GM12892 (cell line): ENCODE data around the gene DNAJC25. TPM values are rescaled to one million over a fixed set of nuclear protein-coding genes. Genes with fewer than 3 reads are reported as not detected.

Source experiments
- DNase-seq: peaks from one replicate; pipeline ENCODE4 v3.0.0; 2011; ENCODE audit not compliant: insufficient read length
- FAIRE-seq: peaks from 2 replicates; lab custom pipeline; 2011; peaks lifted over from hg19 to GRCh38; lab: Jason Lieb, UNC
- POLR2A ChIP-seq: IDR thresholded peaks from 2 replicates; pipeline ENCODE4 v1.6.1; 2011; ENCODE audit warnings: low read depth, low read length, control low read depth
- POLR2AphosphoS5 ChIP-seq: IDR thresholded peaks from 2 replicates; pipeline ENCODE4 v1.6.1; 2011; ENCODE audit warnings: low read depth, low read length, control low read depth
- TAF1 ChIP-seq: IDR thresholded peaks from 2 replicates; pipeline ENCODE4 v1.6.1; 2011; ENCODE audit warnings: low read depth, mild to moderate bottlenecking, control low read depth, low read length, borderline replicate concordance
- polyA plus RNA-seq: library from polyadenylated mRNA; unstranded; fragments of >200 nt; gene quantifications from one replicate; pipeline ENCODE4 v1.2.1, GENCODE V29; 2012; ENCODE audit warnings: missing spikeins, inconsistent platforms; ENCODE audit not compliant: missing spikeins

DNAJC25 gene
- polyA plus RNA-seq, result 6.1 TPM

DNA sequence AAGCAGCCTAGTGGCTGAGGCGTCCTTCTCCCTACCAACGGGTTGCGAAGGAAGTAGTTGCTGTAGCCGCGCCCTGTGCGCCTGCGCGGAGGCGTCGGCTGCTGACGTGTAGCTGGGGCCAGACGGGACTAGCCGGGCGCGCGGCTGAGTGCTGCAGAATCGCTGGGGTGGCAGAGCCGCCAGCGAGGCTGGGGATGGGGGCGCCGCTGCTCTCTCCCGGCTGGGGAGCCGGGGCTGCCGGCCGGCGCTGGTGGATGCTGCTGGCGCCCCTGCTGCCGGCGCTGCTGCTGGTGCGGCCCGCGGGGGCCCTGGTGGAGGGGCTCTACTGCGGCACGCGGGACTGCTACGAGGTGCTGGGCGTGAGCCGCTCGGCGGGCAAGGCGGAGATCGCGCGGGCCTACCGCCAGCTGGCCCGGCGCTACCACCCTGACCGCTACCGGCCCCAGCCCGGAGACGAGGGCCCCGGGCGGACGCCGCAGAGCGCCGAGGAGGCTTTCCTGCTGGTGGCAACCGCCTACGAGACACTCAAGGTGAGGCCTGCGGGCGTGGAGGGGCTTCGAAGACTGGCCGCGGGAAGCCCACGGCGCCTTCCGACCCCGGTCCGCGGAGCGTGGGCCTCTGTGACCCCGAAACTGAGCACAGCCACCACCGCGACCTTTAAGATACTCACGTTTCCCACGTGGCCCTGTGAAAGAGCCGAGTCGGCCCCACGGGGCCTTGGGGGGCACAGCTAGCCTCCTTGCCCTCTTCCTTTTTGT is at the start of gene DNAJC25:
Gene DNAJC25, plus strand, starts transcription at position 121 of the 758 bp plus-strand sequence. Its CDS starts 74 bp downstream, at position 195.
- peak; percentile 87 for TF ChIP-seq TAF1
- peak; percentile 96 for TF ChIP-seq POLR2AphosphoS5
- TF ChIP-seq POLR2A, result peak; percentile 100
- FAIRE-seq (peak; percentile 100), DNase-seq (peak; percentile 98)

DNA sequence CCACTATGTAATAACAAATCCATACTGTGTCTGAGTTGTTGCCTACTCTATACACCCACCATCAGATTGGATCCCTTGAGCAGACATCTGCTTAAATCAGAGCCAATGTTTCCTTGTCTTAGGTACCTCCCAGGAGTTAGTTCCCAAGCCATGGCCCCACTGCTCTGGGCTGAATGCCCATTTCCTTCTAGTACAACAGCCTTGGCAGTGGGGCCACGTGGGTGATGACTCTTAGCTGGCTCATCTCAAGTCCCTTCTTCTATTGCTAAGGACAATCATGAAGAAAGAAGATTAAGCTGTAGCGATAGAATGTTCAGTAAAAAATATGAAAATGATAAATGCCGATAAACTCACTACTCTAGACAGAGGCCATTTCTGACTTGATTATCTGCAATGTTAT is 48.2 kb upstream of the DNAJC25 start:
- DNase-seq (no peak), FAIRE-seq (no peak)

DNA sequence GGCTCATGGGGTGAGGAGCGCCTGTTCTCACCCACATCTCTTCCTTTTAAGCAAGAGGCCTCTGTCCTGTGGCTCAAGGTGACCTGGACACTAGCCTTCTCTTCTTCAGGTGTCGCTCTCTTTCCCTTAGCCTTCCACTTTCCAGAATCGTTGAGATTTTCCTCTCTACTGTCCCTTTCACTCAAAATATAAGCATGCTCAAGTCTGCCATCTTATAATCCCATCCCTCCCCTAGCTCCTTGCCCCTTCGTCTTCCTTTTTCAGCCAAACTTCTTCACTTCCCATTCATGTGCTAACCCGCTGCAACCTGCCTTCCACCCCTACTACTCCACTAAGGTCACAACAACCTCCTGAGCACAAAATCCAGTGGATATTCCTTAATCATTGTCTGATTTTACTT is 44.8 kb upstream of the DNAJC25 start:
- FAIRE-seq, result no peak
- no peak for DNase-seq
- TF ChIP-seq POLR2A (no peak), POLR2AphosphoS5 (no peak), TAF1 (no peak)

More for the DNA sequence above, 48.2 kb upstream of the DNAJC25 start:
- no peak for TF ChIP-seq POLR2A
- TF ChIP-seq POLR2AphosphoS5, result no peak
- TF ChIP-seq TAF1, result no peak

DNA sequence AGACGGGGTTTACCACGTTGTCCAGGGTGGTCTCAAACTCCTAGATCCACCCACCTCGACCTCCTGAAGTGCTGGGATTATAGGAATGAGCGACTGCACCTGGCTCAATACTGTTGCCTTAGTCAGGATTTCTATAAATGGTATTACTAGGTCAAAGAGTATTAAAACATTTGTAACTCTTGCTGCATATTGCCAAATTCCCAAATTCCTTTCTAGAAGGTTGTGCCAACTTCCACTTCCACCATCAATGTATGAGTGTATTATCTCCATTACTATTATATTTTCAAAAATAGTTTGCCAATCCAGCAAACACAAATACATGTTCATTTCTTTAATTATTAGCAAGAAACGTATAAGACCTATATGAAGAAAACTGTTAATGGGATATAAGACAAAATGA is 42.3 kb upstream of the DNAJC25 start:
- DNase-seq (no peak), FAIRE-seq (no peak)
- TF ChIP-seq POLR2AphosphoS5, result no peak
- TF ChIP-seq POLR2A, result no peak
- no peak for TF ChIP-seq TAF1

DNA sequence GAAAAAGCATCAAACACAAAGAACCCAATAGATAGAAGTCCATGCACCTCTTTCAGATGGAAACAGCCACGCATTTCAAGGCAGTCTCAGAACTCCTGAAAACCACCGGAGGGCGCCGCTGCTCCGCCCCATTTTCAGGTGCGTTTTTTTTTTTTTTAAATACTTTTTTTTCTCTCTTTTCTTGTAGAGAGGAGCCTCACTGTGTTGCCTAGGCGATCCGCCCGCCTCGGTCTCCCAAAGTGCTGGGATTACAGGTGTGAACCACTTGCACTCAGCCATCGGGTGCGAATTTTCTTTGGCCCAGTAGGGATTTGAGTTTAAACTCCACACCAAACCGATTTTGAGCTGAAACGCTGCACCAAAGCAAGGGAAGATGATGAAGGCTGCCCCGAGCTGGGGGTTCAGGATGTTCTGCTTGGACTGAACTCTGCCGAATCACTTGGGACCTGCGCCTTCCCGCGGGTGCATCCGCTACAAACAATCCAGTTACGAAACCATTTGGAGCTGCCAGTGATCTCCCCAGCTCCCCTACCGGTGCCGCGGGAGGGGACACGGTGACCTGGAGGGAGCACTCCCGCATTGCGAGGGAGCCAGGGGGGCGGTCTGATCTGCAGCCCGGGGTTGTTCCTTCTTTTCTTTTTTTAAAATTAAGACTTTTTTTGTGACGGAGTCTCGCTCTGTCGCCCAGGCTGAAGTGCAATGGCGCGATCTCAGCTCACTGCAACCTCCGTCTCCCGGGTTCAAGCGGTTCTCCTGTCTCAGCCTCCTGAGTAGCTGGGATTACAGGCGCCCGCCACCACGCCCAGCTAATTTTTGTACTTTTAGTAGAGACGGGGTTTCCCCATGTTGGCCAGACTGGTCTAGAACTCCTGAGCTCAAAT is 33.0 kb upstream of the DNAJC25 start:
- TF ChIP-seq TAF1, result no peak
- no peak for TF ChIP-seq POLR2A
- TF ChIP-seq POLR2AphosphoS5, result no peak
- FAIRE-seq (no peak), DNase-seq (peak; percentile 32)

DNA sequence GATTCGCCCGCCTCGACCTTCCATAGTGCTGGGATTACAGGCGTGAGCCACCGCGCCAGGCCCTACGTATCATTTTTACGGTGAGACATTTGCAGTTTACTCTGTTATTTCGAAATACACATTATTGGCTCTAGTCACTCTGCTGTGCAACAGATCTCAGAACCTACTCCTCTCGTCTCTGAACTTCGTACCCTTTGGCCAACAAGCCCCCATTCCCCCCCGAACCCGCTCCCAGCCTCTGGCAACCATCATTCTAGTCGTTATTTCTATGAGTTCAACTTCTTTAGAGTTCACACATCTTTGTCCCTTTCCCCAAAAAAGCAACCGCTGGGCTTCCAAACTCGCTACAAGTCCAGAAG is 32.4 kb upstream of the DNAJC25 start:
- DNase-seq (no peak), FAIRE-seq (no peak)
- no peak for TF ChIP-seq POLR2A
- TF ChIP-seq TAF1, result no peak
- TF ChIP-seq POLR2AphosphoS5, result no peak

DNA sequence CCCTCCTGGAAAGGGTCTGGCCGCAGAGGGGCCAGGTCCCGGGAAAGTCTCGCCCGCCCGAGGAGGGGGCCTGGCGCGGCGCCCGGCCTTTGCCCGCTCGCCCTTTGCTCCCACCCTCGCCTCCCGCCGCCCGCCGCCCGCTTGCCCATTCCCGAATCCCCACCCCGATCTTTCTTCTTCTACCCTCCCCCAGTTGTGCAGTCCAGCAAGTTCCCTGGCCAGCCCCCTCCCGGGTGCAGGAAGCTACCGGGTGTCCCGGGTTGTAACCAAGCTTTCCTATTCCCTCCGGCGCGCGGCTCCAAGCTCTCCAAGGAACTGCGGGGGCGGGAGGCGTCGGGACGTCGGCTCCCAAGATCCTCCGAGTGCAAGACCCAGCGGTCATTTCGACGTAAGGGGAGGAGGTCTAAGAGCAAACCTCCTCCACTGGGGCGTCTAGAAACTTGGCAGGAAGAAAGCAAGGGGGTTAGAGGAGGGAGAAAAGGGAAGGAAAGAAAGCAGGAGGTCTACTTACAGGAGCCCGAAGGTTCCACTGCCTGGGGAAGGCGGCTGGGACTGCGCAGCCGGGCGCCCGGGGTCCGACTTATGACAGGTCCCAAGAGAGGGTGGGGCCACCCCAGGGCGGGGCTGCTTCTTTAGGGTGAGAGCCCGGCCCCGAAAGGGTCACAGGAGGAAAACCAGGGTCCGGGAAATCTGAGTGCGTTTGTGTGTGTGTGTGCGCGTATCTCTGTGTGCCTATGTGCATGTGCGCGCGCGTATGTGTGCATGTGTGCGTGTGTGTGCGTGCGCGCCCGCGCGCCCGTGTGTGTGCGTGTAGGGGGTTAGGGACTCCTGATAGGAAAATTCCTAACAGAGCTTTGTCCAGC is 31.8 kb upstream of the DNAJC25 start, which contains the start of gene PTGR1:
Gene PTGR1, minus strand, starts transcription at position 556 of the 863 bp plus-strand sequence. CDS start 2,225 bp downstream, outside the sequence.
- FAIRE-seq (no peak), DNase-seq (peak; percentile 33)
- TF ChIP-seq POLR2A (no peak), TAF1 (no peak), POLR2AphosphoS5 (no peak)

DNA sequence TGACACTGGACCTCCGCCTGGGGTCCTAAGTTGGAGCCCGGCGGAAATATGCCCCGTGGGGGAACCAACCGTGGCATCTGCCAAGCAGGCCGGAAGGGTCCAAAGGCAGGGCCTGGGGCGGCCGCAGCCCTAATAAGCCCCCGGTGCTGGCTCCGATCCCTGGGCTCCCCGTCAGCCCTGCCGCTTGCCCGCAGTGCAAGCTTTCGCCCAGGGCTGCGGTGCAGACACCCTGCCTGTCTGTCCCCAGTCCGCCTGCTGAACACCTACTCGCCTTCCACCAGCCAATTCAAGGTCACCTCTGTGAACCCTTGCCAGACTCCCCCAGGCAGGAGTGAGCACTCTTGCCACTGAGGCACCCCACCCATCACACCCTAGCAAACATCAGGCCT is 31.2 kb upstream of the DNAJC25 start:
- no peak for FAIRE-seq
- DNase-seq, result no peak
- TF ChIP-seq TAF1 (no peak), POLR2A (no peak), POLR2AphosphoS5 (no peak)

DNA sequence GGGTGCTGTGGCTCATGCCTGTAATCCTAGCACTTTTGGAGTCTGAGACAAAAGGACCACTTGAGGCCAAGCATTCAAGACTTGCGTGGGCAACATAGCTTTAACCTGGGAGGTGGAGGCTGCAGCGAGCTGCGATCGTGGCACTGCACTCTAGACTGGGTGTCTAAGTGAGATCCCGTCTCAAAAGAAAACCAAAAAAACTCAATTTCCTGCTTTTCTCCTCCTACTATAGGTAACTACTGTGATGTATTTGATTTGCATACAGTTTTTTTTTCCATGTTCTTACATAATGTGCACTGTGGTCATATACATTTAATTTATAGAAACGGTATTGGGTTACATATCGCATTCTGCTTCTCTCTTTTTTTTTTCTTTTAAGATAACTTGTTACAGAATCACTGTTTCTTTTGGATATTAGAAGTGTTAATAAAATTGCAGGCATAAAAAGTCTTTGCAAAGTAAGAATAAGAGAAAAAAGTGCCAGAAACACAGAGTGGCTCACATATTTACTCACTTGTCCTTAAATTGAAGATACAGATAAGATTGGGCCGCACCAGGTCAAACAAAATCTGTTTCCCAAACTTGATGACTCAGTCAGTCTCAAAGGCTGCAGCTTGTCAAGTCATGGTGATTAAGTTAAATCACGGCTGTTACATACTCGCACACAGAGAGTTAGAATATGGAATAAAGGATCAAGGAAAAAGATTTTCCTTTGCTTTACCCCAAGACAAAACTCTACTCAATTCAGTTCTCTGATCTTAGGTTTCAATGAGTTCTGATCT is 29.7 kb upstream of the DNAJC25 start:
- no peak for FAIRE-seq

DNA sequence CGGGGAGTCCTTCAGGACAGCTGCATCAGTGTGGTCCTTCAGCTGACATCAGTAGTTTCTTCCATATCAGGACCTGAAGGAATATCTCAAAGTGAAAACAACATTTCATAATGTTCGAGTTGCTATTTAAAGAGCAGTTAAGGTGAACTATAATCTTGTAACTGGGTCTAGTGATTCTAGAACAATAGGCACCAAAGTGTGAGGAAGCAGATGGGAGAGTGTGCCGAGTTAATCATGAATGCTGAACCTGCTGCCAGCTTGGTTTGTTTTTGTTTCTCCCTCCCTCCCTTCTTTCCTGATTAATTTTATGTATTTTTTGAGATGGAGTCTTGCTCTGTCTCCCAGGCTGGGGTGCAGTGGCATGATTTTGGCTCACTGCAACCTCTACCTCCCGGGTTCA is 28.1 kb upstream of the DNAJC25 start:
- DNase-seq (no peak), FAIRE-seq (no peak)
- no peak for TF ChIP-seq POLR2A

More for the DNA sequence above, 29.7 kb upstream of the DNAJC25 start:
- no peak for DNase-seq
- TF ChIP-seq TAF1 (no peak), POLR2AphosphoS5 (no peak), POLR2A (no peak)

DNA sequence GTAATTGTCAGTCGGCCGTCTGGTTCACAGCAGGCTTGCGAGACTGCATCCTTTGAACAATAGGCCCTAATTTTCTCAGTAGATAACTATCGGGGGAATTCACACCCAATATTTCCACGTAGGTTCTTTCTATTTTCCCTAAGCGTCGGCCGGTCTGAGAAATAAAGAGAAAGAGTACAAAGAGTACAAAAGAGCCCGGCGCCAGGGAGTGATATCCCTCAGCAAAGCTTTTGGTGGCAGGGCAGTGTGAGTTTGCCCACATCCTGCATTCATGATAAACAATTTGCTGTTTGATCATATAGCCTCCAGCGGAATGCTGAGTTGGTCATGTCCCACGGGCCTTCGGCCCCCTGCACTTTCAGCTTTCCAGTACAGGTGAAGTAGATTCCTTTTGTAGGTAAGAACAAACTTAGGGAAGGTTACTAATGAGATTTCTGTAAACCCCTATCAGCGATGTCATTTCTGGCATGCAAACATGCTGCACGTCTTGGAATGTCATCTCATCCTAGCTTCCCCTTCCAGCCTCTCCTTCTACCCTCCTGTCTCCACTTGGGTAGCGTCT is 27.0 kb upstream of the DNAJC25 start:
- no peak for TF ChIP-seq POLR2AphosphoS5
- DNase-seq (no peak), FAIRE-seq (no peak)
